ENCODE results near the gene CARMIL1.

CARMIL1 gene

DNA sequence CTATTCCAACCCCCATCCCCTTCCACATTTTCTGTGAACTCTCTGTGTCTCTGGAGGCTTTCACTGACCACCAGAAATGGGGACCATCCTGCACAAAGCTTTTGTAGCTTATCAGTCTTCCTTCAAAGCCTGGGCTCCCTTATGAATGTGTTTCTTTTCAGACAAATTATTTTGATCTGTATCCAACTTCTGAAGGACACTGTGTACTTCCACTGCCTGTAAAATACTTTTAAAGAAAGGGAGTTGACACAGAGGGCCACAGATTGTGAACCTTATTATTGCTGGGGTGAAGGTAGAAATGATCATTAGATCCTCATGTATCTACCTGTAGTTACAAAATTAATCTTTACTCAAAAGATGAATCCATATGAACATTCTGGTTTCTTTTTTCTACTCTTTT is 135.6 kb downstream of the CARMIL1 start:
- no peak overlapping the region for H3K4me3 ChIP-seq (ENCODE audit: low read depth, low read length)
- no peak overlapping the region for H3K27ac ChIP-seq
- TF ChIP-seq, protein P1, sequence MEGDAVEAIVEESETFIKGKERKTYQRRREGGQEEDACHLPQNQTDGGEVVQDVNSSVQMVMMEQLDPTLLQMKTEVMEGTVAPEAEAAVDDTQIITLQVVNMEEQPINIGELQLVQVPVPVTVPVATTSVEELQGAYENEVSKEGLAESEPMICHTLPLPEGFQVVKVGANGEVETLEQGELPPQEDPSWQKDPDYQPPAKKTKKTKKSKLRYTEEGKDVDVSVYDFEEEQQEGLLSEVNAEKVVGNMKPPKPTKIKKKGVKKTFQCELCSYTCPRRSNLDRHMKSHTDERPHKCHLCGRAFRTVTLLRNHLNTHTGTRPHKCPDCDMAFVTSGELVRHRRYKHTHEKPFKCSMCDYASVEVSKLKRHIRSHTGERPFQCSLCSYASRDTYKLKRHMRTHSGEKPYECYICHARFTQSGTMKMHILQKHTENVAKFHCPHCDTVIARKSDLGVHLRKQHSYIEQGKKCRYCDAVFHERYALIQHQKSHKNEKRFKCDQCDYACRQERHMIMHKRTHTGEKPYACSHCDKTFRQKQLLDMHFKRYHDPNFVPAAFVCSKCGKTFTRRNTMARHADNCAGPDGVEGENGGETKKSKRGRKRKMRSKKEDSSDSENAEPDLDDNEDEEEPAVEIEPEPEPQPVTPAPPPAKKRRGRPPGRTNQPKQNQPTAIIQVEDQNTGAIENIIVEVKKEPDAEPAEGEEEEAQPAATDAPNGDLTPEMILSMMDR (IDR thresholded peaks at IDR 0.05; ENCODE audit: low read depth, low read length) = no peak
- H3K9me3 ChIP-seq (ENCODE audit: severe bottlenecking) = peaks cover under 1% of the 10 kb centered on the region
- no peaks in the 10 kb centered on the region for H3K36me3 ChIP-seq
- no peaks in the 10 kb centered on the region for H3K27me3 ChIP-seq (ENCODE audit: insufficient read depth, low read depth, severe bottlenecking)
- no peak for DNase-seq

DNA sequence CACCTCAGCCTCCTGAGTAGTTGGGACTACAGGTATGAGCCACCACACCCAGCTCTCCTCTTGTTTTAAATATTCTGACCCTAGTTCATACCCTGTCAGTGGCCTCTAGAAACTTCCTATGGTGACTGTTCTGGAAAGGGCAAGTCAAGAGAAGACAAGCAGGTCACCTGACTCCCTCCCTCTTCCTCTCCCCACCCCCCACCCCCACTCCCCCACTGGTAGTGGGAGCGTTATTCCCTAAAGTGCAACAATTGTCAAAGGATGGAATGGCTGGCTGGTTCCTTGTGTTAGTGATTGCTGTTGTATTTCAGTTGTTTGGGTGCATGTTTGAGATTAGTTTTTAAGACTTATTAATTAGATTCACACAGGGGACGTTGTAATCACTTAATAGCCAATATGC is 136.1 kb downstream of the CARMIL1 start:
- peaks cover 5% of the 10 kb centered on the region for H3K9me3 ChIP-seq (ENCODE audit: severe bottlenecking)
- TF ChIP-seq, protein P1 (IDR thresholded peaks at IDR 0.05; ENCODE audit: low read depth, low read length) = no peak
- no peak overlapping the region for H3K4me3 ChIP-seq (ENCODE audit: low read depth, low read length)

DNA sequence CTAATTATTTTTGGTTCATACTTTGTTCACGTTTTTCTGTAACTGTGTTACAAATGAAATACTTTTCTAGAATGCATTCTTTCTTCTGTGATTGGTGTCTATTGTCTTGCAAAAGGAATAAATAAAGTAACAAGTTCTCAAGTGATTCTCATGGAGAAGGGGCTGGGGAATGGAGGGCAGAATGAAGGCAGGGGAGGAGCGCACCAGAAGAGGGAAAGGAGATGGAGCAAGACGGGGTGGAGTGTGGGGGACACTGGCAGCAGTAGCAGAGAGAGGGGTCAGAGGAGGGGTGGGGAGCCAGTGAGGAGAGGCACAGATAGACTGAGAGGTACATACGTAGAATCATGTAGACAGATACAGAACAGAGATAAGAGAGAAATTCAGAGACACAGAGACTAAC is 136.5 kb downstream of the CARMIL1 start:
- H3K27ac ChIP-seq = no peak overlapping the region

More for the DNA sequence above, 136.1 kb downstream of the CARMIL1 start:
- no peak overlapping the region for H3K27ac ChIP-seq
- no peaks in the 10 kb centered on the region for H3K27me3 ChIP-seq (ENCODE audit: insufficient read depth, low read depth, severe bottlenecking)
- DNase-seq = no peak
- H3K36me3 ChIP-seq = no peaks in the 10 kb centered on the region

DNA sequence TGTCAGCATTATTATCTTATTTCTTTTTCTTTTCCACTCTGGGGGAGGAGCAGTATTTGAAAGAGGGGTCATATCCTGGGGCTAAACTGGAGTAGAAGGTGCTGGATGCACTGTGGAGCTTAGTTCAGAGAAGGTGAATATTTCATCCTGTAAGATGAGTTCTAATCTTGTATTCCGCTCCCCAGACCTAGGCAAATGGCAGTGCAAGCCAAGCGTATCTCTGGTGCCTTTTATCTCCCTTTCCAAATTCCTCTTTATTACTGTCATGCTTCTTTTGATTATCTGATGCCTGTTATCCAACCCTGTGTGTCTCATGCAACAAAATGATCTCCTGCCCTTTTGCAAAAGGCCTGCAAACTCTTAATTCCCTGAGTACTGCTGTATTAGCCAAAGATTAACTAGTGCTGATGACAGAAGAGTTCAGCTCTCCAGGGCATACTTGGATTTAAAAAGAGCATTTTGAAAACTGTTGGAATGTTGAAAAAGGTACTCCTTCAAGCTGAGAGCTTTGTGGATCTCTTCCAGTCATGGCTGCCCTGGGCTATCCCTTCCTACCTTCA is 138.0 kb downstream of the CARMIL1 start:
- Histone ChIP-seq H3K27me3 (ENCODE audit: insufficient read depth, low read depth, severe bottlenecking) (no peaks in the 10 kb centered on the region), H3K9me3 (ENCODE audit: severe bottlenecking) (peaks cover 5% of the 10 kb centered on the region), H3K27ac (no peak overlapping the region), H3K4me3 (ENCODE audit: low read depth, low read length) (no peak overlapping the region), H3K36me3 (no peaks in the 10 kb centered on the region)
- DNase-seq = no peak
- TF ChIP-seq, protein P1 (IDR thresholded peaks at IDR 0.05; ENCODE audit: low read depth, low read length) = no peak

More for the DNA sequence above, 136.5 kb downstream of the CARMIL1 start:
- TF ChIP-seq, protein P1 (IDR thresholded peaks at IDR 0.05; ENCODE audit: low read depth, low read length) = no peak
- Histone ChIP-seq H3K27me3 (ENCODE audit: insufficient read depth, low read depth, severe bottlenecking) (no peaks in the 10 kb centered on the region), H3K4me3 (ENCODE audit: low read depth, low read length) (no peak overlapping the region), H3K9me3 (ENCODE audit: severe bottlenecking) (peaks cover 5% of the 10 kb centered on the region), H3K36me3 (no peaks in the 10 kb centered on the region)
- no peak for DNase-seq

DNA sequence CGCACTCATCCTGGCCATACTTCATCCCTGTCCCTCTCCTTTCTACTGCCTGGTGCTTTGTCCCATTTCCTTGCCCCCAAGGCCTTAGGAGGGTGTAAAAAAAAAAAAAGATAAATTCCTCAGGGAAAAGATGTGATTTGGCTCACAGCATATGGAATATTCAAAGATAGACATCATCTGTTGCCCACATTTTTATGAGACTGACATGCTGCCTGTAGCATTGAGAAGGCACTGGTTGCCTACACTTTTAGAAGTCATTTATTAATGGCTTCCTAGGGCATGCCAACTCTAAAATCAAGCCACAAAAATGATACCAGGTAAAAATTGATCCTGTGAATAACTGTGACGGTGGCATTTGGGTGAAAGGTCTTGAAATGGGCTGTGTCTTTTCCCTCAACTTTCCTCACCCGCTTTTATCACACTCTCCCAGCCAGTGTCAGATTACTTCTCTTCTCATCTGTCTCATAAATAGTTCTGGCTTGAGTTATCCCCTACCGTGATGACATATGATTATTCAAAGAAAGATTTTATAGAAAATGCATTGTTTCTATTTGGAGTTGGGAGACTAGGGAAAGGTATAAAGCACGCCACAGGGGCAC is 139.4 kb downstream of the CARMIL1 start:
- TF ChIP-seq, protein P1 (IDR thresholded peaks at IDR 0.05; ENCODE audit: low read depth, low read length) = no peak
- H3K27ac ChIP-seq = no peak overlapping the region
- no peaks in the 10 kb centered on the region for H3K36me3 ChIP-seq
- H3K4me3 ChIP-seq (ENCODE audit: low read depth, low read length) = no peak overlapping the region
- no peak for DNase-seq
- no peaks in the 10 kb centered on the region for H3K27me3 ChIP-seq (ENCODE audit: insufficient read depth, low read depth, severe bottlenecking)
- H3K9me3 ChIP-seq (ENCODE audit: severe bottlenecking) = peaks cover 5% of the 10 kb centered on the region

DNA sequence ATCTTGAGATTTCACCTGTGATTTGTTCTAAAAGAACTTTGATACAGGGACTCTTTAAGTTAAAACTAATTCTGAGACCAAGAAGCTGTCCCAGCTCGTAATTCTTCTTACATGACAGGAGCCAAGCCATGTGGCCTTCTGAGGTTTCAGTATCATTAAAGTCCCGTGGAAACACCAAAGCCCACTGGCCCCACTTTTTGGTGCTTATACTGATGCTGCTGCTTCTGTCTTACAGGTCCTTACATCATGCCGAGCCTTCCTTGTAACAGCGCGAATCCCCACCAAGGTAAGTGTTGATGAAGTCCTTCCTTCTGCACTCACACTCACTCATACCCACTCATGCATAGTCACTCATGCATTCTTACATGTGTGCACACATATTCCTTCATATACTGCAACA is 140.7 kb downstream of the CARMIL1 start:
- Histone ChIP-seq H3K36me3 (no peaks in the 10 kb centered on the region), H3K27me3 (ENCODE audit: insufficient read depth, low read depth, severe bottlenecking) (no peaks in the 10 kb centered on the region), H3K9me3 (ENCODE audit: severe bottlenecking) (peaks cover 5% of the 10 kb centered on the region), H3K4me3 (ENCODE audit: low read depth, low read length) (no peak overlapping the region), H3K27ac (no peak overlapping the region)
- TF ChIP-seq, protein P1 (IDR thresholded peaks at IDR 0.05; ENCODE audit: low read depth, low read length) = no peak
- DNase-seq = no peak
